WERI-Rb-1 (cell line): ENCODE data around the gene NPR3.

ENCODE experiments used
- DNase-seq: peaks from one replicate; pipeline ENCODE4 v3.0.0-alpha.2; 2020
- H3K27ac ChIP-seq: fragments of 250-450 bp; sonication (Bioruptor Pico); 2 replicates; pipeline ENCODE4 v1.5.1; 2020; ENCODE audit warnings: mild to moderate bottlenecking, moderate library complexity
- H3K27me3 ChIP-seq: fragments of 250-450 bp; sonication (Bioruptor Pico); 2 replicates; pipeline ENCODE4 v1.5.1; 2021; ENCODE audit warnings: mild to moderate bottlenecking, low read depth, moderate library complexity; ENCODE audit not compliant: insufficient read depth, severe bottlenecking
- H3K36me3 ChIP-seq: fragments of 250-450 bp; sonication (Bioruptor Pico); 2 replicates; pipeline ENCODE4 v1.5.1; 2020; ENCODE audit warnings: mild to moderate bottlenecking, moderate library complexity
- H3K4me3 ChIP-seq: 2 replicates; pipeline ENCODE4 v1.5.1; 2011; ENCODE audit warnings: low read depth, mild to moderate bottlenecking, control low read depth, low read length
- H3K9me3 ChIP-seq: fragments of 250-450 bp; sonication (Bioruptor Pico); 2 replicates; pipeline ENCODE4 v1.5.1; 2021; ENCODE audit warnings: mild to moderate bottlenecking, moderate library complexity; ENCODE audit not compliant: severe bottlenecking
- TF ChIP-seq, protein P1 (sequence below): IDR thresholded peaks from 2 replicates; pipeline ENCODE4 v1.5.1; 2011; ENCODE audit warnings: low read depth, mild to moderate bottlenecking, control low read depth, inconsistent platforms, low read length

The NPR3 gene

DNA sequence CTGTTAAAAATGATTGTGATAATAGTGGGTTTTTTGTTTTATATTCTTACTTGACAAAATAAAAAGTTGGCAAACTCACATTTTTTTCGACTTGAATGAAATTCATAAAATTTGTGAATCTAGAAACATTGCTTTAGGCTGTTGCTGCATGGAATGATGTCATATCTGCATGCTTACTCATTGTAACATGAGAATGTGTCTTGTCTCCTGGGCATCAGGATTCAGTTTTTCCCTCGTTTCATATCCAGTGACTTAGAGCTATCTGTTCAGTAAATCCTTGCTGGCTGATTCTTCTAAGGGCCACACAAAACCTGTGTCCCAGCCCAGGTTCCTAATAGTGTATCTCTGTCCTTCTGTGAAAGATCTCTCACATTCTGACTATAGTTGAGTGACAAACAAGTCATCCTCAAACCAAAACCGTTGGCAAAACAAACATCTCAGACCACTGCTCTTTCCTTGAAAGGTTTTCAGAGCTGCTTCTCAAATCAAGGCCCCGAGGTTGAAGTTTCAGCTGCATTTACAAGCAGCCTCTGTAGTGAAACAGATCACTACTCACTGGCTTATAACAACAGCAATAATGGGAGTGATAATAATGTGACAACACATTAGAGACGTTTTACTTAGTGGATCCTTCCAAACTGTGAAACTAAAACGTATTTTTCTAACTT lies 95.0 kb downstream of the NPR3 start:
- no peak for DNase-seq
- Histone ChIP-seq H3K27ac (no peak overlapping the region), H3K4me3 (no peak overlapping the region), H3K9me3 (no peaks in the 10 kb centered on the region), H3K36me3 (no peaks in the 10 kb centered on the region), H3K27me3 (peaks cover 53% of the 10 kb centered on the region)
- TF ChIP-seq, protein P1, sequence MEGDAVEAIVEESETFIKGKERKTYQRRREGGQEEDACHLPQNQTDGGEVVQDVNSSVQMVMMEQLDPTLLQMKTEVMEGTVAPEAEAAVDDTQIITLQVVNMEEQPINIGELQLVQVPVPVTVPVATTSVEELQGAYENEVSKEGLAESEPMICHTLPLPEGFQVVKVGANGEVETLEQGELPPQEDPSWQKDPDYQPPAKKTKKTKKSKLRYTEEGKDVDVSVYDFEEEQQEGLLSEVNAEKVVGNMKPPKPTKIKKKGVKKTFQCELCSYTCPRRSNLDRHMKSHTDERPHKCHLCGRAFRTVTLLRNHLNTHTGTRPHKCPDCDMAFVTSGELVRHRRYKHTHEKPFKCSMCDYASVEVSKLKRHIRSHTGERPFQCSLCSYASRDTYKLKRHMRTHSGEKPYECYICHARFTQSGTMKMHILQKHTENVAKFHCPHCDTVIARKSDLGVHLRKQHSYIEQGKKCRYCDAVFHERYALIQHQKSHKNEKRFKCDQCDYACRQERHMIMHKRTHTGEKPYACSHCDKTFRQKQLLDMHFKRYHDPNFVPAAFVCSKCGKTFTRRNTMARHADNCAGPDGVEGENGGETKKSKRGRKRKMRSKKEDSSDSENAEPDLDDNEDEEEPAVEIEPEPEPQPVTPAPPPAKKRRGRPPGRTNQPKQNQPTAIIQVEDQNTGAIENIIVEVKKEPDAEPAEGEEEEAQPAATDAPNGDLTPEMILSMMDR = no peak

DNA sequence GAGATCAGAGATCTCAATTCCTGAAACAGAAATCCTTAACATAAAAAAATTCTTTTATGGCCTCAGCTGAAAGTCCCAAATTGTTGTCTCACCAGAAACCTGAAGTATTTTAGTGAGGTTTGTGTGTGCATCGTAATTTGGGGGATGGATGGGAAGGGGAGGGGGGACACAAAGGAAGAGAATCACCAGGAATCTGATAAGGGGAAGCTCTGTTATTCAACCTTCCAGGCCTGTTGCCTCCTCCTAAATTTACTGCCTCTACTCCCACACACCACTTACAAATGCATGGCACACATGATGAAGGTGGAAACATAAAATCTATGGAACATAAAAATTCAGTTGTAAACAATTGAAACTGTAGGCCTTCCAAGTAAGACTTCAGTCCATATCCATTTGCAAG lies 97.7 kb downstream of the NPR3 start:
- TF ChIP-seq, protein P1 = no peak
- H3K36me3 ChIP-seq = no peaks in the 10 kb centered on the region
- DNase-seq = no peak
- no peak overlapping the region for H3K27ac ChIP-seq
- peaks cover 55% of the 10 kb centered on the region for H3K27me3 ChIP-seq
- no peaks in the 10 kb centered on the region for H3K9me3 ChIP-seq
- H3K4me3 ChIP-seq = no peak overlapping the region

DNA sequence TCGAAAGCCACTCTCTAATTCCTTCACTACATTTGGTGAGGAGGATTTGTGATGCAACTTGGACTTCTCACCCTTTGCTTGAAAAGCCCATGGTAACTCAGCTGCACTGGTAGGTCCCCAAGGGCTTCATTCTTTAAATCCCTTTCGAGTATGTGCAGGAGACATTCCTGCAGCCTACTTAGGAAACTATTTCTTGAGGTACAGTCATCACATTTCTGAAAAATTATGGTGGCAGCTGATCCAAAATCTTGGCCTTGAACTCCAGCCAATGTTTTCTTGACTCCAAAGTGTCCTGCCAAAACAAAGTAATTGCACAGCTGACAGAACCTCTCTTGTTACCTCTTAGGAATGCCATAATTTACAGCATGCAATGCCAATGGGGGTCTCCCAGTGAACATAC lies 99.7 kb downstream of the NPR3 start:
- no peak for DNase-seq
- no peak overlapping the region for H3K27ac ChIP-seq
- TF ChIP-seq, protein P1 = no peak
- no peaks in the 10 kb centered on the region for H3K9me3 ChIP-seq
- no peaks in the 10 kb centered on the region for H3K36me3 ChIP-seq
- no peak overlapping the region for H3K4me3 ChIP-seq
- peaks cover 48% of the 10 kb centered on the region for H3K27me3 ChIP-seq

DNA sequence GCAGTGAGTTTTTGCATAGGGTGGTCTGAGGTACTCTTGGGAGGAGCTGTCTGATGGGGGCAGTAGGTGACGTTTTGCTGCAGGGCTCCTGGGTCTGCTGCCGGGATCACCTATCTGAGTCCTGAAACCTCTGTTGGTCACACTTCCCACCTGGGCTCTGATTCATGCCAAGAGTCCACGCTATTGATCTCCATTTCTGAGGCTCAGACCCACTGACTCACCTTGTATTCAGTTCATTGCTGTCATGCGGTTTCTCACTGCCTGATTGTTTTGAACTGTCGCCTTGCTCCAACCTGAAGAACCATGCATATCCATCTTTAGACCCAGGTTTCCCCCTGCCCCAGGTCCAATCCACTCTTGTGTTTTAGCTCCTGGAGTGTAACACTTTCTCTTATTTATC lies 101.3 kb downstream of the NPR3 start:
- Histone ChIP-seq H3K27me3 (peaks cover 48% of the 10 kb centered on the region), H3K36me3 (no peaks in the 10 kb centered on the region), H3K27ac (no peak overlapping the region), H3K4me3 (no peak overlapping the region), H3K9me3 (no peaks in the 10 kb centered on the region)
- TF ChIP-seq, protein P1 = no peak
- DNase-seq = no peak

- H3K27me3 ChIP-seq = peaks cover 56% of the 10 kb centered on the region
- H3K9me3 ChIP-seq = no peaks in the 10 kb centered on the region
- TF ChIP-seq, protein P1 = no peak
- H3K36me3 ChIP-seq = no peaks in the 10 kb centered on the region
- no peak overlapping the region for H3K4me3 ChIP-seq
- DNase-seq = no peak
- no peak overlapping the region for H3K27ac ChIP-seq
Observed at GRCh38 chr5:32814141-32814540, 103.0 kb downstream of the NPR3 start.

DNA sequence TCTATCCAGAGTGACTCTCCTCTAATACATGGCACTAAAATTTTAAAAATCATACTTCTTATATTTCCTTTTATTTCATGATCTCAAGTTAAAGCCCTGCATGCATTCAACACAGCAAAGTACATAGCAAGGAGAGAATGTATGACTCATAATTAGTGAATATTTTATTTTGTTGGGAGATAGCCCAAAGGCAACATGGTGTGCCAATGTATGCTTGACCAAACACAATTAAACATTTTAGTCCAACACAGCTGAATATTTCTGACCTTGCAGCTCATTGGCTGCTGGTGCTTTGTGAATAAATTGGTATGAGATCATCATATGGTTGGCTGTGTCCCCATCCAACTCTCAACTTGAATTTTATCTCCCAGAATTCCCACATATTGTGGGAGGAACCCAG lies 103.5 kb downstream of the NPR3 start:
- Histone ChIP-seq H3K4me3 (no peak overlapping the region), H3K36me3 (no peaks in the 10 kb centered on the region), H3K9me3 (no peaks in the 10 kb centered on the region), H3K27ac (no peak overlapping the region), H3K27me3 (peaks cover 52% of the 10 kb centered on the region)
- DNase-seq = no peak
- TF ChIP-seq, protein P1 = no peak
